Left renal cortex interstitium (tissue), 4 donors: ENCODE results near the gene CSF2RB. TPM values are rescaled to one million over a fixed set of nuclear protein-coding genes. Genes with fewer than 3 reads are reported as not detected.

ENCODE experiments used
- DNase-seq, 4 donors: peaks; one replicate each; pipeline ENCODE4 v3.0.0-alpha.2; 2013; ENCODE audit warnings: low read depth in 4 of 4, low spot score in 2 of 4, missing footprints in 1 of 4
- polyA plus RNA-seq, 4 donors: library from polyadenylated mRNA; unstranded; fragments of 120-200 nt; gene quantifications; one replicate each; pipeline ENCODE4 v1.2.1, GENCODE V29; 2013; ENCODE audit not compliant: insufficient read length in 4 of 4

CSF2RB gene
- polyA plus RNA-seq, 4 donors = 2.2 to 2.9 (median 2.7) TPM

- no peak for DNase-seq
Observed at GRCh38 chr22:36918586-36919284, 5.3 kb downstream of the CSF2RB start.

GRCh38 chr22:36921309-36922104 is 8.1 kb downstream of the CSF2RB start:
- no peak for DNase-seq

- DNase-seq = peak in 3 of 4 donors; percentile 18 to 46 (median 37)
Observed at GRCh38 chr22:36922105-36922608, 8.7 kb downstream of the CSF2RB start.

- no peak for DNase-seq
Observed at GRCh38 chr22:36922711-36923110, 9.3 kb downstream of the CSF2RB start.

GRCh38 chr22:36923131-36923788 is 9.8 kb downstream of the CSF2RB start:
- DNase-seq = no peak

GRCh38 chr22:36924151-36924698 is 10.8 kb downstream of the CSF2RB start:
- DNase-seq = no peak

- no peak for DNase-seq
Observed at GRCh38 chr22:36925388-36926290, 12.2 kb downstream of the CSF2RB start.

- no peak for DNase-seq
Observed at GRCh38 chr22:36926309-36926708, 12.9 kb downstream of the CSF2RB start.

- no peak for DNase-seq
Observed at GRCh38 chr22:36926721-36927435, 13.4 kb downstream of the CSF2RB start.

- no peak for DNase-seq
Observed at GRCh38 chr22:36927671-36928070, 14.2 kb downstream of the CSF2RB start.

- no peak for DNase-seq
Observed at GRCh38 chr22:36928196-36928595, 14.8 kb downstream of the CSF2RB start.

GRCh38 chr22:36928786-36929535 is 15.5 kb downstream of the CSF2RB start:
- DNase-seq = no peak

- DNase-seq = no peak
Observed at GRCh38 chr22:36929621-36930020, 16.2 kb downstream of the CSF2RB start.

- no peak for DNase-seq
Observed at GRCh38 chr22:36930041-36930935, 16.9 kb downstream of the CSF2RB start.

GRCh38 chr22:36931446-36931845 is 18.0 kb downstream of the CSF2RB start:
- no peak for DNase-seq

- DNase-seq = no peak
Observed at GRCh38 chr22:36933629-36934417, 20.4 kb downstream of the CSF2RB start.
